ENCODE data around the gene CCDC149. TPM values are rescaled to one million over a fixed set of nuclear protein-coding genes. Genes with fewer than 3 reads are reported as not detected.

Gene CCDC149
- total RNA-seq, 1 experiment from 2014 or later = 12.7 TPM

GRCh38 chr4:24780936-24781495, 131.8 kb downstream of the CCDC149 start:
- Mint-ChIP-seq H3K36me3 (ENCODE audit: insufficient read depth, unreplicated experiment) (no peaks in the 10 kb centered on the region), H3K9me3 (ENCODE audit: unreplicated experiment) (no peaks in the 10 kb centered on the region), H3K27me3 (ENCODE audit: insufficient read depth, unreplicated experiment) (no peaks in the 10 kb centered on the region), H3K4me1 (ENCODE audit: insufficient read depth, unreplicated experiment) (peaks cover 25% of the 10 kb centered on the region), H3K27ac (ENCODE audit: low read depth, unreplicated experiment) (no peak overlapping the region), H3K4me3 (ENCODE audit: unreplicated experiment) (no peak overlapping the region)
- intact Hi-C loops (cut with micrococcal nuclease) = no loop called here
- no peak for DNase-seq (ENCODE audit: unreplicated experiment)
- BruUV-seq (replicated peaks) = no TSS peak
- CTCF ChIA-PET = interaction anchor here (0.5 to 0.6 kb wide), 2 partner anchors 228 to 330 kb away, joined by 3 read pairs; no protein-coding TSS in a partner anchor
- POLR2A ChIA-PET = no interaction called here
- TF ChIP-seq, protein P1, sequence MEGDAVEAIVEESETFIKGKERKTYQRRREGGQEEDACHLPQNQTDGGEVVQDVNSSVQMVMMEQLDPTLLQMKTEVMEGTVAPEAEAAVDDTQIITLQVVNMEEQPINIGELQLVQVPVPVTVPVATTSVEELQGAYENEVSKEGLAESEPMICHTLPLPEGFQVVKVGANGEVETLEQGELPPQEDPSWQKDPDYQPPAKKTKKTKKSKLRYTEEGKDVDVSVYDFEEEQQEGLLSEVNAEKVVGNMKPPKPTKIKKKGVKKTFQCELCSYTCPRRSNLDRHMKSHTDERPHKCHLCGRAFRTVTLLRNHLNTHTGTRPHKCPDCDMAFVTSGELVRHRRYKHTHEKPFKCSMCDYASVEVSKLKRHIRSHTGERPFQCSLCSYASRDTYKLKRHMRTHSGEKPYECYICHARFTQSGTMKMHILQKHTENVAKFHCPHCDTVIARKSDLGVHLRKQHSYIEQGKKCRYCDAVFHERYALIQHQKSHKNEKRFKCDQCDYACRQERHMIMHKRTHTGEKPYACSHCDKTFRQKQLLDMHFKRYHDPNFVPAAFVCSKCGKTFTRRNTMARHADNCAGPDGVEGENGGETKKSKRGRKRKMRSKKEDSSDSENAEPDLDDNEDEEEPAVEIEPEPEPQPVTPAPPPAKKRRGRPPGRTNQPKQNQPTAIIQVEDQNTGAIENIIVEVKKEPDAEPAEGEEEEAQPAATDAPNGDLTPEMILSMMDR (IDR thresholded peaks at IDR 0.05; ENCODE audit: unreplicated experiment) = no peak

GRCh38 chr4:24778464-24779225, 134.2 kb downstream of the CCDC149 start:
- intact Hi-C loops (cut with micrococcal nuclease) = no loop called here
- H3K36me3 Mint-ChIP-seq (ENCODE audit: insufficient read depth, unreplicated experiment) = no peaks in the 10 kb centered on the region
- ChIA-PET POLR2A (interaction anchor here (1.0 to 3.1 kb wide), 5 partner anchors 11 to 245 kb away, joined by 3 to 15 read pairs (median 4); no protein-coding TSS in a partner anchor), CTCF (interaction anchor here (0.7 to 1.4 kb wide), 3 partner anchors 15 to 179 kb away, joined by 3 to 4 read pairs (median 3); no protein-coding TSS in a partner anchor)
- peak; percentile 96 for DNase-seq (ENCODE audit: unreplicated experiment)
- H3K9me3 Mint-ChIP-seq (ENCODE audit: unreplicated experiment) = no peaks in the 10 kb centered on the region
- no peaks in the 10 kb centered on the region for H3K27me3 Mint-ChIP-seq (ENCODE audit: insufficient read depth, unreplicated experiment)
- H3K4me1 Mint-ChIP-seq (ENCODE audit: insufficient read depth, unreplicated experiment) = peaks cover 45% of the 10 kb centered on the region
- TF ChIP-seq, protein P1 (IDR thresholded peaks at IDR 0.05; ENCODE audit: unreplicated experiment) = no peak
- no TSS peak for BruUV-seq (replicated peaks)
- H3K27ac Mint-ChIP-seq (ENCODE audit: low read depth, unreplicated experiment) = no peak overlapping the region
- H3K4me3 Mint-ChIP-seq (ENCODE audit: unreplicated experiment) = no peak overlapping the region

DNA sequence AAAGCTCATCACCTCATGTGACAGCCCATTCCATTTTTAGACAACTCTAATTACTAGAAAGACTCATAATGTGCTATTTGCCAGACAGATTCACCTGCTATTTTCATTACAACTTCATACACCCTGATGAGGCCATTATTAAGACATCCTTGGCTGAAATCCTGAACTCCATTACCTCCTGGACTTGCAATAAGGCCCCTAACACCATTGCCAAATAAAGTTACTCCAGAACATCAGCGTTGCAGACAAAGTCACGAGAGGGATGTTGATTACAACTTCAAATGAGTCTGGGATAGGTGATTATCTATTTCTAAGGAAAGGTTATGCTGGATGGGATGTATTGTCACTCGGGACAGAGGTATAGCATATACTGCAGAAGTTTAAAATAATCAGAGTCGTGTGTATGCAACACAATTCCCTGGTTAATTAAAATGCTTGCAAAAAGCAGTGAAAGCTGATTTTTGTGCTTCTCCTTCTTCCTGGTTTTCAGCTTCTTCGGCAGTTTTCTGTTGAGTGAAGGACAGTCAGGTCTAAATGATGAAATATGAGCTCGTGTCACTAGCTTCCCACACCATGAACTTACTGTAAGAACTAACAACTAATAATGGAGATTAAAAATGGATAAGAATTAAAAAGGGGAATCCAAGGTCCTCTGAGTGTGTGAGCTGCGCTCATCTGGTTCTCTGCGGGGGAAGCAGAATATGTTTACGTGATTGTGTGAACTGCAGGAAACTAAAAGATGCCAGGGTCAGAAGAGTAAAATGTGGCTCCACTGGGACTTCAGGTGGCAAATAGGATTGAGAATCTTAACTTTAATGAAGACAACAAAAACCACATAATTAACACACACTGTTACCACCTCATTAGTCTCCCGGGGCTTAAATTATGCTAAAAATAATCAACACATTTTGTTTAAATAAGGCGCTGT, 135.0 kb downstream of the CCDC149 start:
- H3K27ac Mint-ChIP-seq (ENCODE audit: low read depth, unreplicated experiment) = no peak overlapping the region
- no TSS peak for BruUV-seq (replicated peaks)
- POLR2A ChIA-PET = interaction anchor here (0.5 to 3.1 kb wide), 6 partner anchors 14 to 224 kb away, joined by 3 to 15 read pairs (median 3); no protein-coding TSS in a partner anchor
- CTCF ChIA-PET = interaction anchor here (0.6 to 1.4 kb wide), 3 partner anchors 16 to 202 kb away, joined by 3 to 4 read pairs (median 3); no protein-coding TSS in a partner anchor
- H3K4me3 Mint-ChIP-seq (ENCODE audit: unreplicated experiment) = no peak overlapping the region
- no peaks in the 10 kb centered on the region for H3K27me3 Mint-ChIP-seq (ENCODE audit: insufficient read depth, unreplicated experiment)
- DNase-seq (ENCODE audit: unreplicated experiment) = no peak
- H3K4me1 Mint-ChIP-seq (ENCODE audit: insufficient read depth, unreplicated experiment) = peaks cover 45% of the 10 kb centered on the region
- no peaks in the 10 kb centered on the region for H3K36me3 Mint-ChIP-seq (ENCODE audit: insufficient read depth, unreplicated experiment)
- H3K9me3 Mint-ChIP-seq (ENCODE audit: unreplicated experiment) = no peaks in the 10 kb centered on the region
- intact Hi-C loops (cut with micrococcal nuclease) = no loop called here
- TF ChIP-seq, protein P1 (IDR thresholded peaks at IDR 0.05; ENCODE audit: unreplicated experiment) = no peak

Measured in MCF 10A (cell line).